IMR-90 (cell line): Measurements from ENCODE around the gene ANKRD22. TPM values are rescaled to one million over a fixed set of nuclear protein-coding genes. Genes with fewer than 3 reads are reported as not detected.

Experiments used
- ATAC-seq: fragments of 200-7000 bp; cut with Tn5 transposase; 2 replicates; pipeline ENCODE4 v1.9.1; 2020; ENCODE audit warnings: low read depth, mild to moderate bottlenecking, moderate library complexity
- BruUV-seq: library from RNA; stranded (reverse); fragments of 400-500 nt; replicated peaks from 2 replicates; lab custom pipeline; 2021; lab: Mats Ljungman, UMichigan
- CTCF ChIA-PET: fragments of 300-600 bp; formaldehyde crosslinking; extraction: SDS; loops from one replicate; lab custom pipeline; 2021; ENCODE audit warnings: antibody characterized with exemption; lab: Yijun Ruan, JAX
- POLR2A ChIA-PET: fragments of 300-600 bp; sonication (Branson Sonifier 250); formaldehyde crosslinking; loops from one replicate; lab custom pipeline; 2022; ENCODE audit warnings: antibody characterized with exemption; ENCODE audit not compliant: unreplicated experiment; lab: Charles Lee
- DNase-seq: peaks from one replicate; pipeline ENCODE4 v3.0.0; 2013
- H2AFZ ChIP-seq: replicated peaks from 2 replicates; pipeline ENCODE3; 2013; ENCODE audit warnings: low read length, mild to moderate bottlenecking; ENCODE audit not compliant: poor library complexity
- H2AK5ac ChIP-seq: 2 replicates; pipeline ENCODE4 v1.6.1; 2013; ENCODE audit warnings: low read depth, low read length, inconsistent platforms
- H2AK9ac ChIP-seq: replicated peaks from 2 replicates; pipeline ENCODE3; 2013; ENCODE audit warnings: mild to moderate bottlenecking, low read depth, low read length, moderate library complexity; ENCODE audit not compliant: poor library complexity
- H2BK120ac ChIP-seq: 2 replicates; pipeline ENCODE4 v1.6.1; 2013; ENCODE audit warnings: low read depth, low read length, inconsistent platforms
- H2BK15ac ChIP-seq: 3 replicates; pipeline ENCODE4 v1.6.1; 2013; ENCODE audit warnings: low read depth, low read length, inconsistent platforms
- H2BK20ac ChIP-seq: 2 replicates; pipeline ENCODE4 v1.6.1; 2013; ENCODE audit warnings: low read depth, mild to moderate bottlenecking, inconsistent platforms, low read length, moderate library complexity
- H2BK5ac ChIP-seq: 2 replicates; pipeline ENCODE4 v1.6.1; 2013; ENCODE audit warnings: mild to moderate bottlenecking, low read depth, low read length, inconsistent platforms; ENCODE audit not compliant: poor library complexity, severe bottlenecking
- H3K14ac ChIP-seq: replicated peaks from 2 replicates; pipeline ENCODE4 v1.6.1; 2013; ENCODE audit warnings: low read depth, low read length, inconsistent platforms
- H3K18ac ChIP-seq: 2 replicates; pipeline ENCODE4 v1.6.1; 2013; ENCODE audit warnings: low read depth, low read length, control low read depth
- H3K23ac ChIP-seq: 2 replicates; pipeline ENCODE4 v1.6.1; 2013; ENCODE audit warnings: low read depth, low read length, inconsistent platforms
- H3K27ac ChIP-seq: 2 replicates; pipeline ENCODE4 v1.5.1; 2013; ENCODE audit warnings: mild to moderate bottlenecking, control low read depth, low read length; ENCODE audit not compliant: insufficient read depth
- H3K27me3 ChIP-seq: 2 replicates; pipeline ENCODE4 v1.6.1; 2013; ENCODE audit warnings: low read length; ENCODE audit not compliant: control insufficient read depth, insufficient read depth
- H3K36me3 ChIP-seq: 2 replicates; pipeline ENCODE4 v1.6.1; 2013; ENCODE audit warnings: low read length, mixed read lengths; ENCODE audit not compliant: control insufficient read depth, insufficient read depth
- H3K4ac ChIP-seq: 2 replicates; pipeline ENCODE4 v1.6.1; 2013; ENCODE audit warnings: low read depth, low read length, inconsistent platforms
- H3K4me1 ChIP-seq: 2 replicates; pipeline ENCODE4 v1.6.1; 2013; ENCODE audit warnings: low read length, mixed read lengths; ENCODE audit not compliant: control insufficient read depth, insufficient read depth
- H3K4me2 ChIP-seq: 2 replicates; pipeline ENCODE4 v1.6.1; 2013; ENCODE audit warnings: low read depth, mild to moderate bottlenecking, control low read depth, low read length, moderate library complexity
- H3K4me3 ChIP-seq: 2 replicates; pipeline ENCODE4 v1.5.1; 2013; ENCODE audit warnings: low read depth, mild to moderate bottlenecking, control low read depth, low read length, moderate library complexity; ENCODE audit not compliant: insufficient read depth
- H3K56ac ChIP-seq: 2 replicates; pipeline ENCODE4 v1.6.1; 2013; ENCODE audit warnings: low read length, inconsistent platforms; ENCODE audit not compliant: insufficient read depth; ENCODE audit errors: extremely low read depth
- H3K79me1 ChIP-seq, 2 experiments: 2 replicates each; pipeline ENCODE4 v1.6.1; 2013; ENCODE audit warnings: low read length in 2 of 2, inconsistent platforms in 1 of 2, low read depth in 1 of 2
- H3K9ac ChIP-seq: 2 replicates; pipeline ENCODE4 v1.6.1; 2013; ENCODE audit warnings: low read depth, low read length, control low read depth
- H3K9me1 ChIP-seq: 2 replicates; pipeline ENCODE4 v1.6.1; 2013; ENCODE audit warnings: low read length, inconsistent platforms; ENCODE audit not compliant: insufficient read depth
- H3K9me3 ChIP-seq: 2 replicates; pipeline ENCODE4 v1.6.1; 2013; ENCODE audit warnings: low read length; ENCODE audit not compliant: control insufficient read depth, insufficient read depth
- H4K20me1 ChIP-seq: 2 replicates; pipeline ENCODE4 v1.6.1; 2013; ENCODE audit warnings: low read length, inconsistent platforms; ENCODE audit not compliant: insufficient read depth
- H4K5ac ChIP-seq: 2 replicates; pipeline ENCODE4 v1.6.1; 2013; ENCODE audit warnings: mild to moderate bottlenecking, low read depth, low read length, control low read depth
- H4K8ac ChIP-seq, 2 experiments: 2 replicates each; pipeline ENCODE4 v1.6.1; 2013; ENCODE audit warnings: low read depth in 2 of 2, low read length in 2 of 2, control low read depth in 1 of 2, inconsistent platforms in 1 of 2
- H4K91ac ChIP-seq: 2 replicates; pipeline ENCODE4 v1.6.1; 2013; ENCODE audit warnings: low read depth, low read length, inconsistent platforms; ENCODE audit not compliant: insufficient read depth
- BHLHE40 ChIP-seq: fragments of 150-350 bp; IDR thresholded peaks from 2 replicates; pipeline ENCODE4 v1.6.1; 2016; ENCODE audit warnings: mild to moderate bottlenecking, low read depth, low read length
- CEBPB ChIP-seq: IDR thresholded peaks from 2 replicates; pipeline ENCODE4 v1.6.1; 2012; ENCODE audit warnings: low read depth, low read length, improper control_type of control experiment
- CHD1 ChIP-seq: IDR thresholded peaks from 2 replicates; pipeline ENCODE4 v1.6.1; 2012; ENCODE audit warnings: low read depth, low read length, improper control_type of control experiment
- FOS ChIP-seq: fragments of 150-350 bp; IDR thresholded peaks from 2 replicates; pipeline ENCODE4 v1.6.1; 2016; ENCODE audit warnings: low read depth, low read length
- MAFK ChIP-seq: IDR thresholded peaks from 2 replicates; pipeline ENCODE4 v1.6.1; 2012; ENCODE audit warnings: low read depth, low read length, improper control_type of control experiment
- MAZ ChIP-seq: IDR thresholded peaks from 2 replicates; pipeline ENCODE4 v1.6.1; 2012; ENCODE audit warnings: low read depth, mild to moderate bottlenecking, low read length, improper control_type of control experiment, moderate library complexity, borderline replicate concordance
- MXI1 ChIP-seq: IDR thresholded peaks from 2 replicates; pipeline ENCODE4 v1.6.1; 2012; ENCODE audit warnings: low read depth, mild to moderate bottlenecking, low read length, moderate library complexity, borderline replicate concordance
- RCOR1 ChIP-seq: IDR thresholded peaks from 2 replicates; pipeline ENCODE4 v1.6.1; 2012; ENCODE audit warnings: mild to moderate bottlenecking, low read length, improper control_type of control experiment; ENCODE audit not compliant: insufficient replicate concordance
- RFX5 ChIP-seq: IDR thresholded peaks from 2 replicates; pipeline ENCODE4 v1.8.0; 2012; ENCODE audit warnings: low read depth, mild to moderate bottlenecking, low read length, moderate library complexity
- SMC3 ChIP-seq: fragments of 150-350 bp; IDR thresholded peaks from 2 replicates; pipeline ENCODE4 v1.6.1; 2016; ENCODE audit warnings: low read depth, mild to moderate bottlenecking, antibody characterized with exemption, low read length, moderate library complexity
- WGBS, 2 experiments: methylation state at CpG; one replicate each; pipeline versions ENCODE4 v1.1.5 to v1.1.7; 2013; ENCODE audit warnings: missing lambda C conversion rate in 2 of 2; ENCODE audit not compliant: insufficient read length in 1 of 2; ENCODE audit errors: extremely low coverage in 2 of 2; 5-methylcytosine and 5-hydroxymethylcytosine counted together
- dilution Hi-C: fragments of 300-500 bp; cut with HindIII; formaldehyde crosslinking; loops from one replicate; pipeline ENCODE4 v1.14.3; 2018; ENCODE audit warnings: low sequenced_read_pairs; ENCODE audit not compliant: unreplicated experiment
- in situ Hi-C: fragments of 300-500 bp; cut with MboI; formaldehyde crosslinking; loops from 3 replicates; pipeline ENCODE4 v1.14.3; 2019; ENCODE audit warnings: low sequenced_read_pairs, inconsistent platforms, mixed read lengths
- intact Hi-C: fragments of 100-400 bp; cut with micrococcal nuclease; formaldehyde crosslinking; loops from 2 replicates; pipeline ENCODE4 v1.10.0; 2022
- polyA plus RNA-seq, 3 experiments: library from polyadenylated mRNA; depleted of rRNA; stranded (reverse); fragments of >200 nt; gene quantifications; 2 replicates each; pipeline ENCODE4 v1.2.3, GENCODE V29; 2012; ENCODE audit warnings: low replicate concordance in 1 of 3
- total RNA-seq: library from RNA; depleted of rRNA; stranded (reverse); fragments of >200 nt; gene quantifications from 2 replicates; pipeline ENCODE4 v1.2.3, GENCODE V29; 2012
- TF ChIP-seq, protein P1 (sequence below): fragments of 150-350 bp; IDR thresholded peaks from 2 replicates; pipeline ENCODE4 v1.6.1; 2017; ENCODE audit warnings: mild to moderate bottlenecking, antibody characterized with exemption, low read length, low read depth
- TF ChIP-seq, protein P2 (sequence below): fragments of 150-350 bp; IDR thresholded peaks from 2 replicates; pipeline ENCODE4 v1.6.1; 2016; ENCODE audit warnings: low read depth, mild to moderate bottlenecking, low read length, moderate library complexity, borderline replicate concordance

The ANKRD22 gene
- total and polyA plus RNA-seq, 2 of the 4 experiments (the other 2 are of a cell fraction) = not detected

DNA sequence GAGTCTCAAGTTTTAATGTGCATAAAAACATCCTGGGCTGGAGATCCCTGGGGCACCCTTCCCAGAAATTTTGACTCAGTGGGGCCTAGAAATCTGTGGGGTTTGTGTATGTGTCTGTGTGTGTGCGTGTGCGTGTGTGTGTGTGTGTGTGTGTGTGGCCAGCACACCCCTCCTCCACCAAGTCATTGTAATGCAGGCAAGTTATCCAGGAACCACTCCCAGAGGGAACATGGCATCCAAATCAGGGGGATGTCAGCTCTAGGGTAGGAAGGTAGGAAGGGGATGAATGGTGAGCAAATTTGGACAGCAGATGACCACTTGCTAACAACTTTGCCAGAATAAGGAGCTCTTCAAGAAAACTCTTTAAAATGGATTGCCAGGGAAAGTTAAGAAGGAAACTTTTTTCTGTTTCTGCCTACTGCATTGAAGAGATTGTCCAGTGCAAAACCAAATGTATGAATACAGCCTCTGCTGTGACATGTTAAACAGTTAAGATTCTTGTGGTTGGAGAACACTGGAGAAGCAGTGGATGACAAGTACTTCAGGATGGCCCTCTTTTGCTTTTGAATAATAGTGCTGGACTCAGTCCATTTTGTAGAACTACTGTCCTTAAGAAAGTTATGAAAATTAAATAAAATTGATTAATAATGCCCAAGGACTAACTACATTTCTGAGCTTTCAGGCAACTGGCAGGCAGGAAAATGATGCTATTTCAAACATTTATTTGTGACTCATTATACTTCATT, 40.8 kb upstream of the ANKRD22 start:
- DNase-seq = peak; percentile 68
- Histone ChIP-seq H2AK9ac (peak overlapping the region; percentile 80), H4K91ac (peak overlapping the region; percentile 95), H3K27me3 (no peaks in the 10 kb centered on the region), H3K9me1 (peaks cover 21% of the 10 kb centered on the region), H2AFZ (no peak overlapping the region), H4K5ac (peak overlapping the region; percentile 92), H3K4ac (peak overlapping the region; percentile 97), H3K23ac (peak overlapping the region; percentile 89), H2BK20ac (peak overlapping the region; percentile 96), H2BK5ac (peak overlapping the region; percentile 94), H3K4me3 (no peak overlapping the region), H3K27ac (peak overlapping the region; percentile 87), H2BK120ac (peak overlapping the region; percentile 94), H3K56ac (peak overlapping the region; percentile 88), H4K20me1 (no peaks in the 10 kb centered on the region; the same call in 1 of the 2 replicates), H3K14ac (peak overlapping the region; percentile 87), H3K18ac (peak overlapping the region; percentile 99), H3K9me3 (no peaks in the 10 kb centered on the region), H3K4me1 (peaks cover 40% of the 10 kb centered on the region), H4K8ac (peak overlapping the region; percentile 85 to 93), H2AK5ac (peak overlapping the region; percentile 97), H3K36me3 (peaks cover 3% of the 10 kb centered on the region; the same call in 1 of the 2 replicates), H3K9ac (peak overlapping the region; percentile 63), H3K4me2 (peak overlapping the region; percentile 75), H2BK15ac (peak overlapping the region; percentile 82), H3K79me1 (peaks cover 33 to 64% of the 10 kb centered on the region in 2 experiments)
- intact Hi-C loops = no loop called here
- dilution Hi-C loops = no loop called here
- in situ Hi-C loops = no loop called here
- BruUV-seq = no TSS peak
- WGBS, 2 experiments = no CpG with 5 or more reads among the region's 2 CpGs
- TF ChIP-seq CEBPB (no peak), BHLHE40 (no peak), MXI1 (no peak), CHD1 (no peak), MAFK (no peak), RFX5 (no peak), MAZ (no peak), RCOR1 (no peak), SMC3 (no peak), FOS (no peak)
- TF ChIP-seq, protein P1, sequence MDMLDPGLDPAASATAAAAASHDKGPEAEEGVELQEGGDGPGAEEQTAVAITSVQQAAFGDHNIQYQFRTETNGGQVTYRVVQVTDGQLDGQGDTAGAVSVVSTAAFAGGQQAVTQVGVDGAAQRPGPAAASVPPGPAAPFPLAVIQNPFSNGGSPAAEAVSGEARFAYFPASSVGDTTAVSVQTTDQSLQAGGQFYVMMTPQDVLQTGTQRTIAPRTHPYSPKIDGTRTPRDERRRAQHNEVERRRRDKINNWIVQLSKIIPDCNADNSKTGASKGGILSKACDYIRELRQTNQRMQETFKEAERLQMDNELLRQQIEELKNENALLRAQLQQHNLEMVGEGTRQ = no peak
- TF ChIP-seq, protein P2, sequence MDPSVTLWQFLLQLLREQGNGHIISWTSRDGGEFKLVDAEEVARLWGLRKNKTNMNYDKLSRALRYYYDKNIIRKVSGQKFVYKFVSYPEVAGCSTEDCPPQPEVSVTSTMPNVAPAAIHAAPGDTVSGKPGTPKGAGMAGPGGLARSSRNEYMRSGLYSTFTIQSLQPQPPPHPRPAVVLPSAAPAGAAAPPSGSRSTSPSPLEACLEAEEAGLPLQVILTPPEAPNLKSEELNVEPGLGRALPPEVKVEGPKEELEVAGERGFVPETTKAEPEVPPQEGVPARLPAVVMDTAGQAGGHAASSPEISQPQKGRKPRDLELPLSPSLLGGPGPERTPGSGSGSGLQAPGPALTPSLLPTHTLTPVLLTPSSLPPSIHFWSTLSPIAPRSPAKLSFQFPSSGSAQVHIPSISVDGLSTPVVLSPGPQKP = no peak
- peak; percentile 31 for ATAC-seq
- ChIA-PET POLR2A (no interaction called here), CTCF (interaction anchor here (0.7 kb wide), 1 partner anchor 28 kb away, joined by 3 read pairs; no protein-coding TSS in a partner anchor)
